C4-2B (cell line): ENCODE results near the gene ORC3.

ENCODE experiments used
- CTCF ChIP-seq: fragments of 450-650 bp; conservative IDR thresholded peaks from 2 replicates; pipeline ENCODE4 v1.5.1; 2017; ENCODE audit warnings: mild to moderate bottlenecking
- ZFX ChIP-seq: fragments of 450-650 bp; IDR thresholded peaks from 2 replicates; pipeline ENCODE4 v1.6.1; 2017

- no peak for TF ChIP-seq CTCF
- no peak for TF ChIP-seq ZFX
These were observed 70.4 kb downstream of the ORC3 start for GRCh38 chr6:87660226-87660911.
